Endothelial cell of umbilical vein (primary cell): ENCODE data around the gene SUOX. TPM values are rescaled to one million over a fixed set of nuclear protein-coding genes. Genes with fewer than 3 reads are reported as not detected.

Source experiments
- BruUV-seq: library from RNA; stranded (reverse); fragments of 400-500 nt; replicated peaks from 2 replicates; lab custom pipeline; 2021; lab: Mats Ljungman, UMichigan
- CTCF ChIA-PET: fragments of 300-600, 350-600 bp; sonication (Branson Sonifier 250); formaldehyde crosslinking; loops from one replicate; lab custom pipeline; 2021; ENCODE audit warnings: antibody characterized with exemption, inconsistent platforms; lab: Charles Lee
- POLR2A ChIA-PET: fragments of 300-600, 350-600 bp; sonication (Branson Sonifier 250); formaldehyde crosslinking; loops from one replicate; lab custom pipeline; 2021; ENCODE audit warnings: antibody characterized with exemption, inconsistent platforms; lab: Charles Lee
- DNase-seq: peaks from one replicate; pipeline ENCODE4 v3.0.0-alpha.2; 2011; ENCODE audit warnings: low read depth, low spot score
- FAIRE-seq: peaks from 2 replicates; lab custom pipeline; 2011; peaks lifted over from hg19 to GRCh38; lab: Jason Lieb, UNC
- H2AFZ ChIP-seq: 2 replicates; pipeline ENCODE4 v1.6.0; 2012; ENCODE audit warnings: low read depth, low read length, control low read depth, inconsistent platforms
- H3K27ac ChIP-seq: 2 replicates; pipeline ENCODE4 v1.5.1; 2011; ENCODE audit warnings: low read depth, mild to moderate bottlenecking, control low read depth, low read length, moderate library complexity; ENCODE audit not compliant: insufficient read depth
- H3K27me3 ChIP-seq, 2 experiments: 2 replicates each; pipeline versions ENCODE4 v1.6.0 to v1.6.1; 2011; ENCODE audit warnings: low read length in 2 of 2, mixed read lengths in 1 of 2; ENCODE audit not compliant: control insufficient read depth in 2 of 2, insufficient read depth in 2 of 2
- H3K36me3 ChIP-seq, 2 experiments: 2 replicates in 1 of 2; 3 replicates in 1 of 2; pipeline ENCODE4 v1.5.1; 2011; ENCODE audit warnings: low read length in 2 of 2, mild to moderate bottlenecking in 1 of 2, moderate library complexity in 1 of 2; ENCODE audit not compliant: control insufficient read depth in 2 of 2, insufficient read depth in 2 of 2; ENCODE audit errors: extremely low read depth in 1 of 2
- H3K4me1 ChIP-seq: 3 replicates; pipeline ENCODE4 v1.5.1; 2011; ENCODE audit warnings: mild to moderate bottlenecking, low read length; ENCODE audit not compliant: control insufficient read depth, insufficient read depth; ENCODE audit errors: extremely low read depth
- H3K4me2 ChIP-seq: 2 replicates; pipeline ENCODE4 v1.6.1; 2011; ENCODE audit warnings: low read length, control low read depth, mixed read lengths; ENCODE audit not compliant: insufficient read depth
- H3K4me3 ChIP-seq, 3 experiments: fragments of 200-600 bp in 1 of 3; sonication (generic), shearing (Covaris generic) in 1 of 3; replicated peaks in 1 of 3; 2 replicates each; pipeline ENCODE4 v1.5.1; 2011 to 2016; ENCODE audit warnings: control low read depth in 3 of 3, low read length in 3 of 3, mild to moderate bottlenecking in 2 of 3, inconsistent platforms in 1 of 3, low read depth in 1 of 3, moderate library complexity in 1 of 3; ENCODE audit not compliant: insufficient read depth in 1 of 3
- H3K79me2 ChIP-seq: 2 replicates; pipeline ENCODE4 v1.6.0; 2012; ENCODE audit warnings: low read length, inconsistent platforms; ENCODE audit not compliant: control insufficient read depth, insufficient read depth
- H3K9ac ChIP-seq: replicated peaks from 2 replicates; pipeline ENCODE3; 2011; ENCODE audit warnings: low read length, control low read depth; ENCODE audit not compliant: insufficient read depth; ENCODE audit errors: extremely low read depth
- H3K9me1 ChIP-seq: replicated peaks from 3 replicates; pipeline ENCODE4 v1.6.0; 2011; ENCODE audit warnings: mild to moderate bottlenecking, low read length; ENCODE audit not compliant: control insufficient read depth, insufficient read depth; ENCODE audit errors: extremely low read depth
- H3K9me3 ChIP-seq: replicated peaks from 2 replicates; pipeline ENCODE4 v1.5.1; 2012; ENCODE audit warnings: low read length, inconsistent platforms; ENCODE audit not compliant: control insufficient read depth, insufficient read depth
- H4K20me1 ChIP-seq: replicated peaks from 2 replicates; pipeline ENCODE3; 2011; ENCODE audit warnings: mild to moderate bottlenecking, low read length; ENCODE audit not compliant: control insufficient read depth, insufficient read depth; ENCODE audit errors: extremely low read depth
- CTCF ChIP-seq, 2 donors: IDR thresholded peaks; 1 replicate in 1 of 2; 2 replicates in 1 of 2; pipeline ENCODE4 v1.5.1; 2011; ENCODE audit warnings: low read length in 2 of 2, mild to moderate bottlenecking in 2 of 2, moderate library complexity in 2 of 2, control low read depth in 1 of 2, inconsistent platforms in 1 of 2, low read depth in 1 of 2; ENCODE audit not compliant: insufficient read depth in 1 of 2; ENCODE audit errors: extremely low read depth in 1 of 2
- EZH2 ChIP-seq: IDR thresholded peaks from 2 replicates; pipeline ENCODE4 v1.6.1; 2012; ENCODE audit warnings: borderline replicate concordance, low read depth, mild to moderate bottlenecking, moderate library complexity, low read length, inconsistent platforms; ENCODE audit not compliant: severe bottlenecking
- FOS ChIP-seq: IDR thresholded peaks from 2 replicates; pipeline ENCODE4 v1.6.1; 2011; ENCODE audit warnings: mild to moderate bottlenecking, low read length, moderate library complexity, borderline replicate concordance; ENCODE audit not compliant: insufficient read depth
- GATA2 ChIP-seq: IDR thresholded peaks from 2 replicates; pipeline ENCODE4 v1.7.0; 2011; ENCODE audit warnings: low read depth, mild to moderate bottlenecking, moderate library complexity, mixed read lengths, low read length; ENCODE audit not compliant: insufficient read length, insufficient read depth
- JUN ChIP-seq: IDR thresholded peaks from 2 replicates; pipeline ENCODE4 v1.6.1; 2011; ENCODE audit warnings: borderline replicate concordance, low read depth; ENCODE audit not compliant: insufficient read length, insufficient read depth
- MAX ChIP-seq: IDR thresholded peaks from 2 replicates; pipeline ENCODE4 v1.6.1; 2011; ENCODE audit not compliant: insufficient read depth, insufficient read length
- MYC ChIP-seq: IDR thresholded peaks from one replicate; pipeline ENCODE4 v1.6.1; 2011; ENCODE audit warnings: mild to moderate bottlenecking, low read depth, low read length
- POLR2A ChIP-seq: IDR thresholded peaks from 2 replicates; pipeline ENCODE4 v1.6.1; 2012; ENCODE audit warnings: low read depth, mild to moderate bottlenecking, control low read depth, low read length
- POLR2AphosphoS5 ChIP-seq: IDR thresholded peaks from 2 replicates; pipeline ENCODE4 v1.6.1; 2012; ENCODE audit warnings: low read depth, mild to moderate bottlenecking, control low read depth, low read length, moderate library complexity; ENCODE audit not compliant: insufficient read depth
- dilution Hi-C: fragments of 300-500 bp; cut with MboI; formaldehyde crosslinking; loops from one replicate; pipeline ENCODE4 v1.15.0; 2019; ENCODE audit warnings: low sequenced_read_pairs; ENCODE audit not compliant: extremely low pct_ligation_motif_present
- intact Hi-C: fragments of 100-400 bp; cut with micrococcal nuclease; formaldehyde crosslinking; loops from one replicate; pipeline ENCODE4 v1.10.0; 2022
- polyA plus RNA-seq, 4 experiments: library from polyadenylated mRNA; depleted of rRNA in 3 of 4; stranded (reverse) in 3 of 4; unstranded in 1 of 4; fragments of >200 nt; gene quantifications; 2 replicates each; pipeline versions ENCODE4 v1.2.1 to v1.2.3, GENCODE V29; 2011 to 2012; ENCODE audit warnings: missing spikeins in 1 of 4
- total RNA-seq: library from RNA; stranded (reverse); gene quantifications from 2 replicates; pipeline ENCODE4 v1.2.3, GENCODE V29; 2021

Gene SUOX
- total and polyA plus RNA-seq, 2 donors (not counting 3 experiments of a cell fraction or from before 2014, with no cell fraction given): 24.3 to 31.4 TPM

GRCh38 chr12:56004211-56004610 is 7.1 kb downstream of the SUOX start:
- H3K4me1 ChIP-seq: peaks cover 5% of the 10 kb centered on the region
- no peak for FAIRE-seq
- H3K4me3 ChIP-seq: no peak overlapping the region
- H3K36me3 ChIP-seq: peaks cover 2 to 12% of the 10 kb centered on the region in 2 experiments
- H2AFZ ChIP-seq: no peak overlapping the region
- ChIA-PET CTCF (no interaction called here), POLR2A (no interaction called here)
- no peak for DNase-seq
- no peak overlapping the region for H3K4me2 ChIP-seq
- intact Hi-C loops (no loop called here), dilution Hi-C loops (no loop called here)
- no peaks in the 10 kb centered on the region for H3K9me1 ChIP-seq
- H3K27ac ChIP-seq: no peak overlapping the region
- TF ChIP-seq CTCF (IDR thresholded peaks at IDR 0.05; ENCODE audit: extremely low read depth in 1 of 2, insufficient read depth in 1 of 2, low read depth in 1 of 2, low read length in 2 of 2): no peak
- TF ChIP-seq POLR2AphosphoS5: no peak
- TF ChIP-seq MAX: no peak
- no peak for TF ChIP-seq JUN
- no peak for TF ChIP-seq POLR2A
- TF ChIP-seq FOS: no peak
- no peak for TF ChIP-seq GATA2
- no peak for TF ChIP-seq EZH2
- no peak for TF ChIP-seq MYC
- no peaks in the 10 kb centered on the region for H3K27me3 ChIP-seq
- no peaks in the 10 kb centered on the region for H3K9me3 ChIP-seq
- no TSS peak for BruUV-seq
- no peak overlapping the region for H3K9ac ChIP-seq
- no peaks in the 10 kb centered on the region for H4K20me1 ChIP-seq
- no peaks in the 10 kb centered on the region for H3K79me2 ChIP-seq
